ENCODE data around the gene PHYKPL.

Gene PHYKPL

GRCh38 chr5:178222292-178222691 is 10.3 kb downstream of the PHYKPL start:
- no peak for DNase-seq

GRCh38 chr5:178221853-178222252 is 10.7 kb downstream of the PHYKPL start:
- DNase-seq: no peak

GRCh38 chr5:178221282-178221681 is 11.3 kb downstream of the PHYKPL start:
- DNase-seq: no peak

GRCh38 chr5:178218827-178219226 is 13.8 kb downstream of the PHYKPL start:
- DNase-seq: no peak

GRCh38 chr5:178218237-178218776 is 14.3 kb downstream of the PHYKPL start:
- DNase-seq: no peak

GRCh38 chr5:178216779-178217178 is 15.8 kb downstream of the PHYKPL start:
- DNase-seq: no peak

GRCh38 chr5:178216088-178216534 is 16.5 kb downstream of the PHYKPL start:
- no peak for DNase-seq

- no peak for DNase-seq
These were observed 17.2 kb downstream of the PHYKPL start for GRCh38 chr5:178215280-178216002.

- no peak for DNase-seq
These were observed 18.3 kb downstream of the PHYKPL start for GRCh38 chr5:178214160-178214803.

- no peak for DNase-seq
These were observed 18.9 kb downstream of the PHYKPL start for GRCh38 chr5:178213748-178214151.

GRCh38 chr5:178213003-178213461 is 19.6 kb downstream of the PHYKPL start:
- no peak for DNase-seq

- no peak for DNase-seq
These were observed 20.2 kb downstream of the PHYKPL start for GRCh38 chr5:178212241-178213002.

- no peak for DNase-seq
These were observed 21.2 kb downstream of the PHYKPL start for GRCh38 chr5:178211095-178212048.

- no peak for DNase-seq
These were observed 21.9 kb downstream of the PHYKPL start for GRCh38 chr5:178210686-178211085.

- DNase-seq: no peak
These were observed 22.5 kb downstream of the PHYKPL start for GRCh38 chr5:178210073-178210535.

GRCh38 chr5:178209334-178210072 is 23.1 kb downstream of the PHYKPL start:
- no peak for DNase-seq

- DNase-seq: no peak
These were observed 23.9 kb downstream of the PHYKPL start for GRCh38 chr5:178208540-178209227.

GRCh38 chr5:178207917-178208280 is 24.7 kb downstream of the PHYKPL start:
- no peak for DNase-seq

- DNase-seq: no peak
These were observed 25.3 kb downstream of the PHYKPL start for GRCh38 chr5:178207183-178207916.
